DOHH2 (cell line): ENCODE measurements around the gene PRR15.

ENCODE experiments used
- EZH2phosphoT487 ChIP-seq: fragments of 200-600 bp; sonication (generic); IDR thresholded peaks from 2 replicates; pipeline ENCODE4 v1.6.1; 2017; ENCODE audit warnings: borderline replicate concordance, mild to moderate bottlenecking, antibody characterized with exemption, low read length, moderate library complexity, mixed read lengths
- TF ChIP-seq, protein P1 (sequence below): fragments of 200-600 bp; sonication (generic); IDR thresholded peaks from one replicate; pipeline ENCODE4 v1.5.1; 2014; ENCODE audit warnings: antibody characterized with exemption, mild to moderate bottlenecking, low read depth, low read length; ENCODE audit not compliant: poor library complexity, severe bottlenecking

DNA sequence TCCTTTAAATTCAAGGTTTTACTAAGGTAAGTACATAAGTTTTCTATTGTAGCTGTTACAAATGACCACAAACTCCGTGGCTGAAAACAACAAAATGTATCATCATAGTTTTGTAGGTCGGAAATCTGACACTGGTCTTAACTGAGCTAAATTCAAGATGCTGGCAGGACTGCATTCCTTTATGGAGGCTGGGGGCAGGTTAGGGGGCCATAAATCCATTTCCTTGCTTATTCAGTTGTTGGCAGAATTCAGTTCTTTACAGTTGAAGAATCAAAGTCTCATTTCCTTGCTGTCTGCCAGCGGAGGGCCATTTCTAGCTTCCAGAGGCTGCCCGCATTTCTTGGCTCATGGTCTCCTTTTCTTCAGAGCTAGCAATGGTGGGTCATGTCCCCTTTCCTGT, 11.2 kb upstream of the PRR15 start:
- TF ChIP-seq, protein P1, sequence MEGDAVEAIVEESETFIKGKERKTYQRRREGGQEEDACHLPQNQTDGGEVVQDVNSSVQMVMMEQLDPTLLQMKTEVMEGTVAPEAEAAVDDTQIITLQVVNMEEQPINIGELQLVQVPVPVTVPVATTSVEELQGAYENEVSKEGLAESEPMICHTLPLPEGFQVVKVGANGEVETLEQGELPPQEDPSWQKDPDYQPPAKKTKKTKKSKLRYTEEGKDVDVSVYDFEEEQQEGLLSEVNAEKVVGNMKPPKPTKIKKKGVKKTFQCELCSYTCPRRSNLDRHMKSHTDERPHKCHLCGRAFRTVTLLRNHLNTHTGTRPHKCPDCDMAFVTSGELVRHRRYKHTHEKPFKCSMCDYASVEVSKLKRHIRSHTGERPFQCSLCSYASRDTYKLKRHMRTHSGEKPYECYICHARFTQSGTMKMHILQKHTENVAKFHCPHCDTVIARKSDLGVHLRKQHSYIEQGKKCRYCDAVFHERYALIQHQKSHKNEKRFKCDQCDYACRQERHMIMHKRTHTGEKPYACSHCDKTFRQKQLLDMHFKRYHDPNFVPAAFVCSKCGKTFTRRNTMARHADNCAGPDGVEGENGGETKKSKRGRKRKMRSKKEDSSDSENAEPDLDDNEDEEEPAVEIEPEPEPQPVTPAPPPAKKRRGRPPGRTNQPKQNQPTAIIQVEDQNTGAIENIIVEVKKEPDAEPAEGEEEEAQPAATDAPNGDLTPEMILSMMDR = no peak
- TF ChIP-seq EZH2phosphoT487 = no peak
